OCI-LY1 (cell line): ENCODE measurements around the gene PTGIR.
"Not testable (repeated sequence)": the region's sequence is repeated elsewhere in the genome, so short reads cannot be mapped to it uniquely, and the experiment has no call there.

ENCODE experiments used
- EZH2 ChIP-seq: fragments of 200-600 bp; sonication (generic), shearing (Covaris generic); IDR thresholded peaks from 2 replicates; pipeline ENCODE4 v1.8.0; 2017; ENCODE audit warnings: borderline replicate concordance, mixed run types, mild to moderate bottlenecking, antibody characterized with exemption, low read length, moderate library complexity, mixed read lengths
- TF ChIP-seq, protein P1 (sequence below): fragments of 200-600 bp; sonication (generic), shearing (Covaris generic); IDR thresholded peaks from 2 replicates; pipeline ENCODE4 v1.5.1; 2017; ENCODE audit warnings: mild to moderate bottlenecking, antibody characterized with exemption, low read length, moderate library complexity, mixed read lengths

GRCh38 chr19:46628970-46629369 is 4.1 kb upstream of the PTGIR start:
- TF ChIP-seq, protein P1, sequence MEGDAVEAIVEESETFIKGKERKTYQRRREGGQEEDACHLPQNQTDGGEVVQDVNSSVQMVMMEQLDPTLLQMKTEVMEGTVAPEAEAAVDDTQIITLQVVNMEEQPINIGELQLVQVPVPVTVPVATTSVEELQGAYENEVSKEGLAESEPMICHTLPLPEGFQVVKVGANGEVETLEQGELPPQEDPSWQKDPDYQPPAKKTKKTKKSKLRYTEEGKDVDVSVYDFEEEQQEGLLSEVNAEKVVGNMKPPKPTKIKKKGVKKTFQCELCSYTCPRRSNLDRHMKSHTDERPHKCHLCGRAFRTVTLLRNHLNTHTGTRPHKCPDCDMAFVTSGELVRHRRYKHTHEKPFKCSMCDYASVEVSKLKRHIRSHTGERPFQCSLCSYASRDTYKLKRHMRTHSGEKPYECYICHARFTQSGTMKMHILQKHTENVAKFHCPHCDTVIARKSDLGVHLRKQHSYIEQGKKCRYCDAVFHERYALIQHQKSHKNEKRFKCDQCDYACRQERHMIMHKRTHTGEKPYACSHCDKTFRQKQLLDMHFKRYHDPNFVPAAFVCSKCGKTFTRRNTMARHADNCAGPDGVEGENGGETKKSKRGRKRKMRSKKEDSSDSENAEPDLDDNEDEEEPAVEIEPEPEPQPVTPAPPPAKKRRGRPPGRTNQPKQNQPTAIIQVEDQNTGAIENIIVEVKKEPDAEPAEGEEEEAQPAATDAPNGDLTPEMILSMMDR = not testable (repeated sequence)
- TF ChIP-seq EZH2 = not testable (repeated sequence)
